K562 (cell line): Measurements from ENCODE around the gene ZAP70. TPM values are rescaled to one million over a fixed set of nuclear protein-coding genes. Genes with fewer than 3 reads are reported as not detected.

ENCODE experiments used
- ATAC-seq: fragments of 200-7000 bp; cut with Tn5 transposase; 3 replicates; pipeline ENCODE4 v1.9.1; 2020; ENCODE audit warnings: moderate library complexity
- BruUV-seq: library from RNA; stranded (reverse); fragments of 400-500 nt; replicated peaks from 2 replicates; lab custom pipeline; 2021; lab: Mats Ljungman, UMichigan
- CTCF ChIA-PET: fragments of 300-600 bp; formaldehyde crosslinking; extraction: SDS; loops from one replicate; lab custom pipeline; 2021; ENCODE audit warnings: low intra/inter-chr PET ratio; lab: Yijun Ruan, JAX
- POLR2A ChIA-PET: fragments of 300-600, 350-650 bp; sonication (Branson Sonifier 250); formaldehyde crosslinking; extraction: SDS; loops from one replicate; lab custom pipeline; 2021; ENCODE audit warnings: antibody characterized with exemption, inconsistent platforms; lab: Yijun Ruan, JAX
- DNase-seq, 4 experiments: peaks; one replicate each; pipeline versions ENCODE4 v3.0.0 to v3.0.0-alpha.2; 2011 to 2018; ENCODE audit warnings: low spot score in 3 of 4, mixed read lengths in 3 of 4; ENCODE audit errors: extremely low read depth in 1 of 4
- FAIRE-seq: peaks from 2 replicates; lab custom pipeline; 2011; peaks lifted over from hg19 to GRCh38; lab: Jason Lieb, UNC
- H2AFZ ChIP-seq: 2 replicates; pipeline ENCODE4 v1.6.0; 2011; ENCODE audit warnings: low read depth, low read length, control low read depth, inconsistent platforms
- H3K27ac ChIP-seq: fragments of 200-600 bp; 3 replicates; pipeline ENCODE4 v1.8.0; 2011; ENCODE audit warnings: low read depth, mild to moderate bottlenecking, control low read depth, inconsistent platforms, low read length, moderate library complexity, mixed read lengths; ENCODE audit errors: extremely low read depth
- H3K27me3 ChIP-seq, 2 experiments: fragments of 300-600 bp in 1 of 2; 2 replicates in 1 of 2; 3 replicates in 1 of 2; pipeline versions ENCODE4 v1.6.0 to v1.8.0; 2011; ENCODE audit warnings: inconsistent platforms in 2 of 2, low read length in 2 of 2, mild to moderate bottlenecking in 1 of 2, mixed read lengths in 1 of 2, moderate library complexity in 1 of 2; ENCODE audit not compliant: control insufficient read depth in 2 of 2, insufficient read depth in 2 of 2
- H3K36me3 ChIP-seq: fragments of 300-600 bp; 3 replicates; pipeline ENCODE4 v1.8.0; 2011; ENCODE audit warnings: mild to moderate bottlenecking, low read length, inconsistent platforms; ENCODE audit not compliant: control insufficient read depth, insufficient read depth
- H3K4me1 ChIP-seq, 2 experiments: fragments of 200-600 bp in 1 of 2; replicated peaks in 1 of 2; 2 replicates in 1 of 2; 3 replicates in 1 of 2; pipeline versions ENCODE4 v1.5.1 to v1.8.0; 2011; ENCODE audit warnings: inconsistent platforms in 2 of 2, low read length in 2 of 2, mild to moderate bottlenecking in 1 of 2, mixed read lengths in 1 of 2, moderate library complexity in 1 of 2; ENCODE audit not compliant: control insufficient read depth in 2 of 2, insufficient read depth in 2 of 2
- H3K4me2 ChIP-seq: 2 replicates; pipeline ENCODE4 v1.6.1; 2011; ENCODE audit warnings: low read length, control low read depth, inconsistent platforms, mixed read lengths; ENCODE audit not compliant: insufficient read depth
- H3K4me3 ChIP-seq: fragments of 200-600 bp; sonication (generic), shearing (Covaris generic); 2 replicates; pipeline ENCODE4 v1.5.1; 2016; ENCODE audit warnings: control low read depth, inconsistent platforms
- H3K79me2 ChIP-seq: fragments of 200-600 bp; 3 replicates; pipeline ENCODE4 v1.8.0; 2011; ENCODE audit warnings: low read length, inconsistent platforms; ENCODE audit not compliant: control insufficient read depth, insufficient read depth
- H3K9ac ChIP-seq, 2 experiments: 2 replicates each; pipeline versions ENCODE4 v1.6.0 to v1.6.1; 2011; ENCODE audit warnings: low read depth in 2 of 2, low read length in 2 of 2, control low read depth in 1 of 2, inconsistent platforms in 1 of 2, mild to moderate bottlenecking in 1 of 2, mixed read lengths in 1 of 2; ENCODE audit not compliant: insufficient read depth in 1 of 2
- H3K9me1 ChIP-seq: one replicate; pipeline ENCODE4 v1.6.0; 2011; ENCODE audit warnings: inconsistent platforms, mild to moderate bottlenecking, low read length, moderate library complexity; ENCODE audit not compliant: control insufficient read depth, insufficient read depth
- H3K9me3 ChIP-seq: replicated peaks from 2 replicates; pipeline ENCODE4 v1.5.1; 2011; ENCODE audit warnings: low read depth, low read length, inconsistent platforms; ENCODE audit not compliant: control insufficient read depth, insufficient read depth
- H4K20me1 ChIP-seq: replicated peaks from 2 replicates; pipeline ENCODE4 v1.6.1; 2011; ENCODE audit warnings: low read length, inconsistent platforms, mixed read lengths; ENCODE audit not compliant: control insufficient read depth, insufficient read depth
- CBFA2T2 ChIP-seq: fragments of 450-650 bp; conservative IDR thresholded peaks from 2 replicates; pipeline ENCODE4 v1.6.1; 2017; ENCODE audit warnings: mild to moderate bottlenecking
- ETV6 ChIP-seq, 3 experiments: fragments of 150-350 bp in 1 of 3; sonication (generic) in 1 of 3; formaldehyde crosslinking in 1 of 3; IDR thresholded peaks; 2 replicates each; pipeline versions ENCODE4 v1.6.1 to v1.8.0; 2014 to 2022; ENCODE audit warnings: borderline replicate concordance in 2 of 3, low read depth in 2 of 3, antibody characterized with exemption in 1 of 3, low read length in 1 of 3, mild to moderate bottlenecking in 1 of 3, missing genetic modification reagents in 1 of 3
- RERE ChIP-seq: sonication (generic); formaldehyde crosslinking; IDR thresholded peaks from 2 replicates; pipeline ENCODE4 v1.8.0; 2023; ENCODE audit warnings: missing genetic modification reagents, mild to moderate bottlenecking, borderline replicate concordance
- REST ChIP-seq, 2 experiments: fragments of 450-650 bp; formaldehyde crosslinking in 1 of 2; IDR thresholded peaks; 2 replicates each; pipeline versions ENCODE4 v1.4.0 to v1.6.1; 2014 to 2020; ENCODE audit warnings: mild to moderate bottlenecking in 2 of 2, borderline replicate concordance in 1 of 2, low read depth in 1 of 2
- ZBTB2 ChIP-seq: fragments of 450-650 bp; IDR thresholded peaks from 2 replicates; pipeline ENCODE4 v1.6.1; 2016; ENCODE audit warnings: antibody characterized with exemption
- WGBS: fragments of 100-300 bp; shearing (Covaris generic); methylation state at CpG from one replicate; pipeline ENCODE4 v1.1.6; 2016; ENCODE audit warnings: low coverage, mixed read lengths; ENCODE audit not compliant: insufficient coverage; ENCODE audit errors: missing lambda C conversion rate; 5-methylcytosine and 5-hydroxymethylcytosine counted together
- in situ Hi-C: fragments of 300-500 bp; cut with MboI; formaldehyde crosslinking; loops from 4 replicates; pipeline ENCODE4 v1.15.0; 2018; ENCODE audit warnings: inconsistent platforms, mixed read lengths
- intact Hi-C: fragments of 100-400 bp; cut with micrococcal nuclease; formaldehyde crosslinking; loops from 2 replicates; pipeline ENCODE4 v1.14.2; 2022
- polyA plus RNA-seq, 8 experiments: library from polyadenylated mRNA; depleted of rRNA in 4 of 8; stranded (reverse) in 5 of 8; unstranded in 3 of 8; fragments of >200 nt; fragmentation: Nextera tagmentation in 2 of 8; fragmentation: Illumina TruSeq in 1 of 8; extraction: Ambion mirVana in 2 of 8; extraction: Trizol in 1 of 8; gene quantifications; 2 replicates each; pipeline versions ENCODE4 v1.2.1 to v1.2.3, GENCODE V29; 2011 to 2014; ENCODE audit warnings: inconsistent platforms in 1 of 8, missing spikeins in 1 of 8
- total RNA-seq, 7 experiments: library from RNA; depleted of rRNA in 6 of 7; stranded (reverse); fragments of >200 nt in 6 of 7; fragmentation: Illumina TruSeq in 2 of 7; extraction: Trizol in 2 of 7; gene quantifications; 2 replicates each; pipeline versions ENCODE4 v1.2.1 to v1.2.3, GENCODE V29; 2011 to 2021; ENCODE audit warnings: low replicate concordance in 1 of 7

ZAP70 gene
- total and polyA plus RNA-seq, 9 of the 15 experiments (the other 6 are each of a cell fraction or from before 2014, with no cell fraction given): 0.06 to 0.80 (median 0.21) TPM; not detected in 1

GRCh38 chr2:97722227-97722626, 8.9 kb downstream of the ZAP70 start:
- CTCF ChIA-PET: no interaction called here
- H3K4me3 ChIP-seq: no peak overlapping the region
- no peak for TF ChIP-seq ZBTB2
- no peak for TF ChIP-seq RERE (CRISPR knock-in tag)
- no peak for TF ChIP-seq CBFA2T2
- TF ChIP-seq ETV6 (IDR thresholded peaks at IDR 0.05; ENCODE audit: borderline replicate concordance in 1 of 2, low read depth in 2 of 2, low read length in 1 of 2): no peak
- no peak for TF ChIP-seq ETV6 (CRISPR knock-in tag; IDR thresholded peaks at IDR 0.05; ENCODE audit: borderline replicate concordance)
- no peak for TF ChIP-seq REST (IDR thresholded peaks at IDR 0.05; ENCODE audit: borderline replicate concordance)
- TF ChIP-seq REST (CRISPR knock-in tag; IDR thresholded peaks at IDR 0.05; ENCODE audit: low read depth): no peak

More at GRCh38 chr2:97722227-97722626, 8.9 kb downstream of the ZAP70 start:
- Histone ChIP-seq H3K27me3 (peaks cover 0 to 25% of the 10 kb centered on the region in 2 experiments; a peak in 1 of 5 replicates), H3K9me3 (no peaks in the 10 kb centered on the region), H3K36me3 (no peaks in the 10 kb centered on the region), H3K27ac (no peak overlapping the region), H3K4me2 (no peak overlapping the region), H3K79me2 (no peaks in the 10 kb centered on the region), H3K4me1 (peaks cover 0 to 25% of the 10 kb centered on the region in 2 experiments; a peak in 2 of 5 replicates), H3K9me1 (no peaks in the 10 kb centered on the region), H4K20me1 (peaks cover 4% of the 10 kb centered on the region; the same call in 1 of the 2 replicates), H3K9ac (no peak overlapping the region), H2AFZ (no peak overlapping the region)
- POLR2A ChIA-PET: interaction anchor here (0.9 kb wide), 1 partner anchor 9 kb away, joined by 3 read pairs; the partner anchor contains the start of gene ZAP70
- in situ Hi-C loops (no loop called here), intact Hi-C loops (no loop called here)
- no peak for ATAC-seq
- FAIRE-seq: no peak
- WGBS: 26% methylated on average over 6 of the region's 6 CpGs
- no TSS peak for BruUV-seq
- no peak for DNase-seq
